HuH-7.5 (cell line): ENCODE results near the gene NEDD8.
"Not testable (repeated sequence)": the region's sequence is repeated elsewhere in the genome, so short reads cannot be mapped to it uniquely, and the experiment has no call there.

Experiments used
- DNase-seq: peaks from one replicate; pipeline ENCODE4 v3.0.0; 2011; ENCODE audit warnings: low spot score

Gene NEDD8

DNA sequence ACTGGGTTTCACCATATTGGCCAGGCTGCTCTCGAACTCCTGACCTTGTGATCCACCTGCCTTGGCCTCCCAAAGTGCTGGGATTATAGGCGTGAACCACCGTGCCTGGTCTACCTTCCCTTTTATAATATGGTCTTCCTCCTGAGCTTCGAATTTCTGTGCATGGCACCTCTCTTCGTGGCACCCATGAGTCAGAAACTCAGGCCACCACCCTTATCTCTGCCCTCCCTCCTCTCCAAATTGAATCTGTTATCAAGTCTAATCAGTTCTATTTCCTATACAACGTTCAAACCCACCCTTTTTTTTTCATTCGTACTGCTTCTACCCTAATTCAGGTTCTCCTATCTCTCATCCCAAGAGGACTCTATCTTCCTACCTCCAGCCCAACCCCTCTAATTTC lies 15.3 kb upstream of the NEDD8 start:
- no peak for DNase-seq

DNA sequence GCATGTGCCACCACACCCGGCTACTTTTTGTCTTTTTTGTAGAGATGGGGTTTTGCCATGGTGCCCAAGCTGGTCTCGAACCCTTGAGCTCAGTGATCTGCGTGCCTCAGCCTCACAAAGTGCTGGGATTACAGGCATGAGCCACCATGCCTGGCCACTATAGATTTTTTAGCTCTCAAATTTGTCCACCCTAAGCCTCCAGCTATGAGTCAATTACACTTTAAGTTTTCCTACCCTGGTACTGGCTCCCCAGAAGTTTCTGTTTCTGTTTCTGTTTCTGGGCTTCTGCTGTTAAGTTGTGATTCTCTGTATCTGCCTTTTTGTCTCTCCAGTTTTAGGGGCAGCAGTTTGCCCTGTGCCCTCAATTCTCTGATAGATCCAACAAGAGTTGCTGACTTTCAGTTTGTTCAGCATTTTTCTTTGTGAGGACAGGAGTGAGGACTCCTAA lies 14.6 kb upstream of the NEDD8 start:
- DNase-seq, result no peak

- DNase-seq, result not testable (repeated sequence)
These were observed 13.2 kb upstream of the NEDD8 start for GRCh38 chr14:24245350-24245749.

DNA sequence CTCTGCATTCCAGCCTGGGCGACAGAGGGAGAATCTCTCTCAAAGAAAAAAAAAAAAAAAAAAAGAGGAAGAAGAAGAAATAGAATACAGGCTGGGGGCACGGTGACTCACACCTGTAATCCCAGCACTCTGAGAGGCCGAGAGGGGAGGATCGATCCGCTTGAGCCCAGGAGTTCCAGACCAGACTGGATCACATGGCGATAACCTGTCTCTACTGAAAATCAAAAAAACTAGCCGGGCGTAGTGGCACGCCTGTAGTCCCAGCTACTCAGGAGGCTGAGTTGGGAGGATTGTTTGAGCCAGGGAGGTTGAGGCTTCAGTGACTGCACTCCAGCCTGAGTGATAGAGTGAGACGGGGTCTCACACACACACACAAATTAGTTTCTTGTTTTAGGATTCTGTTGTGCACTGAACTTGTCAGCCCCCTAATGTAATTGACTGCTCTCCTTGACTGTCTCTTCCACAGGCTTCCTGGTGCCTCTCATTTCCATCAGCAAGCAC lies 11.2 kb upstream of the NEDD8 start:
- DNase-seq, result no peak

GRCh38 chr14:24241829-24242443 lies 9.8 kb upstream of the NEDD8 start:
- peak; percentile 89 for DNase-seq

DNA sequence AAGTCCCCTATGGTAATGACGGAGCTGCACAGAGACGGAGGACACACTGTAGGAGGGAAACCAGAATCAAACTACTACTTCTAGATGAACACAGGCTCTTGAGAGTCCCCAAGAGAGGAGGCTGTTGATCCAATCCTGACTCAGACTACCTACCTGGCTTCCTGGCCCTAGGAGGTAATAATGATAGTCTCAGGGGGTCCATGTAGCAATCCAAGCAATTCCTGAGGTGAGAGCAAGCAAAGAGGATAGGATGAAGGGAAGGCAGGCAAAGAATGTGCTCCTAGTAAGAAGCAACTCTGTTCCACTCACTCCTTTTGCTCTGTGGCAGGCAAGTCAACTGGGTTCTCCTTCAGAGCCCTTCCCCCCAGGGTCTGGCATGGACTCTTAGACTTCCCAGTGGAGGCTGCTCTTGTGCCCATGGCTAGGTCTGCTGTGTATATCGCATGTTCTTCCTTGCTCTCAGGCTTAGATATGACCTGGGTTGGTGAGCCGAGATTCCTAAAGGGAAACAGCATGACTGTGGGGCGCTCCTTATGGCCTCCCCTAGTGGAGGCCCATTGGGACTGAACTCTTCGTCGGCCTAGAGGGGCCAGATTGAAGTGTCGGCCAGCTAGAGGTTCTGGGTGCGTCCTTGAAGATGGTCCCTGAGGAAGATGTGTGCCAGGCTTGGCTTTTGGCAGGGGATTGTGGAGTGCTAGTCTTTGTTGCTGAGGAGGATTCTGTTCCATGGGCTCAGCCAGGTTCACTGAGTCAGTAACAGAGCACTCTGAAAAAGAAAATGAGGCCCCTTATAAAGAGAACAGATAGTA lies 8.1 kb upstream of the NEDD8 start:
- DNase-seq, result no peak

GRCh38 chr14:24238527-24239037 lies 6.4 kb upstream of the NEDD8 start:
- DNase-seq, result no peak

DNA sequence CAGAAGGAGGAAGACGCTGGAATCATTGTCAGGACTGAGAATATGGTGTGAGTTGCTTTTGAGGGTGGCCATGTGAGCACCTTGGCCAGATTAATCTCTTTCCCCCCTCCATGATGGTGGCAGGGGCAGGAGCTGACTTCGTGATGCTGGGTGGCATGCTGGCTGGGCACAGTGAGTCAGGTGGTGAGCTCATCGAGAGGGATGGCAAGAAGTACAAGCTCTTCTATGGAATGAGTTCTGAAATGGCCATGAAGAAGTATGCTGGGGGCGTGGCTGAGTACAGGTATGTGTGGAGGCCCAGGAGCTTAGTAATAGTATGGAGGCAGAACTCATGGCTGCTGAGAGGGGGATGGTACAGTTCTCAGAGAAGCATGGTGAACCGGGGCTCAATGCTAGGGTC lies 6.0 kb upstream of the NEDD8 start:
- no peak for DNase-seq

- no peak for DNase-seq
These were observed 5.3 kb upstream of the NEDD8 start for GRCh38 chr14:24237463-24237955.

DNA sequence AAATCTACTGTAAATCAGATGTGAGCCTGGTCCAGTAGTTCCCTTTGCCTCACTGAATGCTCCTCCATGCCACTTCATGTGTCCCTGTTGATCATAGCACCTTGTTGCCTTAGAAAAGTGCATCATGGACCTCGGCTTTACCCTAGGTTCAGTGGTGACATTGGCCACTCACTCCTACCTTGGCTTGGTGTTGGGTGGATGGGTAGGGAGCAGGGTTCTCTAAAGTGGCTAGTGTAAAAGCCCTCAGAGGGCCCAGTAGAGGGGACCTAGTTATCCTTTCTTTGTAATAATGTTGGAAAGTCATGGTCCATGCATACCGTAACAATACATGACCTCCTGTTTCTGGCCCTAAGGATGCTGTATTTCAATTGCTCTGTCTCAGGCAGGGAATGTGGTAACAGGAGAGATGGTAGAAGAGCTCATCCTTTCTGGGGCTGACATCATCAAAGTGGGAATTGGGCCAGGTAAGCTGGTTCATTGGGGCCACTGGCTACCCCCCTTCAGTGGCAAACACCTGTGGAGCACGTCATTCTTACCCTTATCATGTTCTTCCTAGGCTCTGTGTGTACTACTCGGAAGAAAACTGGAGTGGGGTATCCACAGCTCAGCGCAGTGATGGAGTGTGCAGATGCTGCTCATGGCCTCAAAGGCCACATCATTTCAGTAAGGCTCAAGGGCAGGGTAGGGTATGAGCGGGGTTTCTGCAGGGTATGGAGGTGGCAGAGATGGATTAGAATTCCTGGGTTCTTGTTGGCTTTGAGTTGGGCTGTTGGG lies 4.7 kb upstream of the NEDD8 start:
- no peak for DNase-seq

- DNase-seq, result no peak
These were observed 3.9 kb upstream of the NEDD8 start for GRCh38 chr14:24235804-24236688.

- DNase-seq, result no peak
These were observed 2.2 kb upstream of the NEDD8 start for GRCh38 chr14:24234095-24235005.

DNA sequence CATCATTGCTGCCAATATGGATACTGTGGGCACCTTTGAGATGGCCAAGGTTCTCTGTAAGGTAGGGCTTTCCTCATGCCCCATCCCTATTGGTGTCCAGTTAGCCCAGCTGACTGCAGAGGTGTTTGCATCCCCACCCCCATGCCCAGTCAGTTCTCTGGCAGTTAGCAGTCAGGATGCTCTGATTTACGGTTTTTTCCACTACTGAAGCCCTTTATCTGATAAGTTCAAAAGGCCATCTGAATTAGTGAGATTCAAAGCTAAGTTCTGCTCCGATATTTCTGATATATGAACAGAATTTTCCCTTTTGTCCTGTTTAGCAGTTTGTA lies 1.3 kb upstream of the NEDD8 start:
- no peak for DNase-seq

DNA sequence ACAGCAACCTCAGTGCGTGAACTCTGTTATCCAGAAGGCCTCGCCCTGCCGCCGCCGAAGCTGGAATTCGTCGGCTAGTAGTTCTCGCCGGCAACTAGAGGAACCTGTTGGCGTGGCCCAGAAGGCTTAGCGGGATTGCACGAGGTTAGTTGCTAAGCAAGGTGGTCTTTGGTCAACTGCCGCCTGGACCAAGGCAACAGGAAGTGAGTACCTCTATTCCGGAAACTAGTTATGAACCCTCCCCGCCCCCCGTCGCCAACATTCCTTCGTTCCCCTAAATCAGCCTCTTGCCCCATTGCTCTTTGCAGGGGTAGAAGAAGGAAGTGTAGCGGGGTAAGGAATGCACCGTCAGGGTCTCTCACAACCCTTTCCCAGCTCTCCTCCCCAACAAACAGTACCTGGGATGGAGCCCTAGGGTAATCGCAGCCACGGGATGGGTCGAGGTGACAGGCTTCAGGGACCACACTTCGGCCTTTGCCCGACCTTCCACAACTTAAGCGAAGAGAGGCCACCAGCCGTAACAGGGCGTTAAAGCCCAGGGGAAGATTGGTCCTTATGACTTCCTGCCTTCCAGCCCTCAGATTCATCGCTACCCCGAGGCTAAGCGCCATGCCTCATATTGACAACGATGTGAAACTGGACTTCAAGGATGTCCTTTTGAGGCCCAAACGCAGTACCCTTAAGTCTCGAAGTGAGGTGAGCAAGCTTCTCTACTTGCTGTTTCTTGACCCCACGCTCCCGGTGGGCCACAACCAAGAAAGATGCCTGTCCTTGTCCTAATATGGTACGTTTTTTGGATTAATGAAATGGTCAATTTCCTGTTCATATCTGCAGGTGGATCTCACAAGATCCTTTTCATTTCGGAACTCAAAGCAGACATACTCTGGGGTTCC lies 724 bp upstream of the NEDD8 start, which contains the start of gene GMPR2:
TSS of gene GMPR2 (plus strand) at position 285 of the 893 bp plus-strand sequence. CDS start at position 610, 325 bp downstream.
- DNase-seq, result peak; percentile 39

- DNase-seq, result no peak
These were observed 675 bp downstream of the NEDD8 start for GRCh38 chr14:24231263-24232120.

DNA sequence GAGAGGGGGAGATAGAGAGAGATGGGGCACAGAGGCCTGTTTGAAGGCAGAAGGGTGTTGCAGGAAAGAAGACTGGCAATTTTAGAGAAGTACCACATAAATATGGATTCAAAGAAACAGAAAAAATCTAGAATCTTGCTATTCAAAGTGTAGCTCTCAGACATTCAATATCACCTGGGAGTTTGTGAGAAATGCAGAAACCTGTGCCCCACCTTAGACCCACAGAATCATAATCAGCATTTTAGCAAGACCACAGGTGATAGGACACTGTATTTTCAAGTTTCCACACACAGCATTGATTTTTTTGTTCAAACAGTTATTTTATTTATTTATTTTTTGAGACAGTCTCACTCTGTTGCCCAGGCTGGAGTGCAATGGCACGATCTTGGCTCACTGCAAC lies 3.3 kb downstream of the NEDD8 start:
- no peak for DNase-seq

DNA sequence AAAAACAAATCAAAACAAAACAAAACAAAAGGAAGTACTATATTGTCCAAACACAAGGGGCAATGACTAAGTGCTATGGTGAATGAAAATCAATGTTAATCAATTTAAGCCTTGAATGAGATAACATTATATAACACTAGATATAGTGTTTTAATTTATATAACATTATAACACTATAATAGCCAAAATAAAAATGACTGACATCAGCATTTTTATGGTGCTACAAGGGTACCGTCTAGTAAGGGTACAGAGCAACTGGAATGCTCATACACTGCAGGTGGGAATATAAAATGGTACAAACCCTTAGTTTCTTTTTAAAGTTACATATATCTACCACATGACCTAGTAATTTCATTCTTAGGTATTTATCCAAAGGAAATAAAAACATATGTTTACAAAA lies 5.7 kb downstream of the NEDD8 start:
- no peak for DNase-seq

GRCh38 chr14:24224618-24225071 lies 7.5 kb downstream of the NEDD8 start:
- no peak for DNase-seq
